AG04449 (cell line): Measurements from ENCODE around the gene TBC1D19.
"Not testable (repeated sequence)": the region's sequence is repeated elsewhere in the genome, so short reads cannot be mapped to it uniquely, and the experiment has no call there.

Experiments
- CTCF ChIA-PET: fragments of 350-600 bp; formaldehyde crosslinking; extraction: SDS; loops from one replicate; lab custom pipeline; 2021; ENCODE audit warnings: antibody characterized with exemption; lab: Yijun Ruan, JAX
- POLR2A ChIA-PET: fragments of 400-600, 350-600 bp; formaldehyde crosslinking; extraction: SDS; loops from one replicate; lab custom pipeline; 2020; ENCODE audit warnings: antibody characterized with exemption, inconsistent platforms; lab: Yijun Ruan, JAX
- DNase-seq: peaks from one replicate; pipeline ENCODE4 v3.0.0-alpha.2; 2010; ENCODE audit warnings: low read depth, low spot score
- H3K4me3 ChIP-seq: 2 replicates; pipeline ENCODE4 v1.5.1; 2011; ENCODE audit warnings: low read depth, mild to moderate bottlenecking, control low read depth, low read length
- CTCF ChIP-seq: IDR thresholded peaks from one replicate; pipeline ENCODE4 v1.5.1; 2011; ENCODE audit warnings: mild to moderate bottlenecking, moderate library complexity, low read length, control low read depth, inconsistent platforms; ENCODE audit not compliant: insufficient read depth; ENCODE audit errors: missing control alignments

The TBC1D19 gene

GRCh38 chr4:26647523-26648224 is 63.8 kb downstream of the TBC1D19 start:
- no peak for TF ChIP-seq CTCF
- ChIA-PET POLR2A (no interaction called here), CTCF (interaction anchor here (0.6 kb wide), 1 partner anchor 23 kb away, joined by 3 read pairs; no protein-coding TSS in a partner anchor)
- no peak for DNase-seq
- no peak overlapping the region for H3K4me3 ChIP-seq

GRCh38 chr4:26648260-26648659 is 64.4 kb downstream of the TBC1D19 start:
- no peak for TF ChIP-seq CTCF
- POLR2A ChIA-PET: no interaction called here
- DNase-seq: no peak
- CTCF ChIA-PET: interaction anchor here (0.6 kb wide), 1 partner anchor 23 kb away, joined by 3 read pairs; no protein-coding TSS in a partner anchor
- H3K4me3 ChIP-seq: no peak overlapping the region

GRCh38 chr4:26660261-26660660 is 76.4 kb downstream of the TBC1D19 start:
- no peak for DNase-seq
- CTCF ChIA-PET: interaction anchor here (1.0 kb wide), 1 partner anchor 183 kb away, joined by 3 read pairs; no protein-coding TSS in a partner anchor
- no peak overlapping the region for H3K4me3 ChIP-seq
- POLR2A ChIA-PET: no interaction called here
- no peak for TF ChIP-seq CTCF

GRCh38 chr4:26663888-26664287 is 80.0 kb downstream of the TBC1D19 start:
- ChIA-PET CTCF (interaction anchor here (0.9 to 1.9 kb wide), 3 partner anchors 18 to 56 kb away, joined by 3 to 5 read pairs (median 4); no protein-coding TSS in a partner anchor), POLR2A (no interaction called here)
- H3K4me3 ChIP-seq: no peak overlapping the region
- TF ChIP-seq CTCF: no peak
- no peak for DNase-seq

GRCh38 chr4:26670903-26671537 is 87.1 kb downstream of the TBC1D19 start:
- no peak overlapping the region for H3K4me3 ChIP-seq
- no peak for DNase-seq
- no peak for TF ChIP-seq CTCF
- POLR2A ChIA-PET: no interaction called here
- CTCF ChIA-PET: interaction anchor here (1.1 to 1.5 kb wide), 3 partner anchors 35 to 213 kb away, joined by 3 read pairs; no protein-coding TSS in a partner anchor

- POLR2A ChIA-PET, CTCF ChIA-PET, DNase-seq, H3K4me3 ChIP-seq: not testable (repeated sequence)
Observed at GRCh38 chr4:26679040-26679695, 95.3 kb downstream of the TBC1D19 start.
